HEK293 (cell line): ENCODE measurements around the gene EML6.

ENCODE experiments used
- AEBP2 ChIP-seq: fragments of 450-650 bp; formaldehyde crosslinking; IDR thresholded peaks from 2 replicates; pipeline ENCODE4 v1.5.1; 2016; ENCODE audit warnings: missing biosample characterization, missing genetic modification characterization, borderline replicate concordance
- CTCF ChIP-seq: fragments of 450-650 bp; formaldehyde crosslinking; IDR thresholded peaks from 2 replicates; pipeline ENCODE4 v1.5.1; 2016; ENCODE audit warnings: missing biosample characterization, missing genetic modification characterization

GRCh38 chr2:54697934-54698333, 25.5 kb upstream of the EML6 start:
- TF ChIP-seq AEBP2 (tag by site-specific recombination) (no peak), CTCF (no peak)
